Sigmoid colon (tissue), 3 donors: ENCODE results near the gene LUC7L2.

Experiments used
- CTCF ChIP-seq, 4 experiments: fragments of 450-650 bp in 3 of 4; fragments of 200-600 bp in 1 of 4; IDR thresholded peaks; one replicate each; pipeline ENCODE4 v1.5.1; 2016 to 2019; ENCODE audit warnings: antibody characterized with exemption in 4 of 4, mild to moderate bottlenecking in 3 of 4, moderate library complexity in 2 of 4
- POLR2A ChIP-seq, 2 donors: fragments of 450-650 bp; IDR thresholded peaks; one replicate each; pipeline ENCODE4 v1.6.1; 2016; ENCODE audit warnings: antibody characterized with exemption in 2 of 2, mild to moderate bottlenecking in 2 of 2, moderate library complexity in 2 of 2

- TF ChIP-seq CTCF (IDR thresholded peaks at IDR 0.05): no peak
- TF ChIP-seq POLR2A (IDR thresholded peaks at IDR 0.05): no peak
Observed at GRCh38 chr7:139456511-139456910, 96.8 kb downstream of the LUC7L2 start.
